GF-D8 (cell line): ENCODE measurements around the gene CNDP2.
"Not testable (repeated sequence)": the region's sequence is repeated elsewhere in the genome, so short reads cannot be mapped to it uniquely, and the experiment has no call there.

Experiments used
- DNase-seq: peaks from one replicate; lab custom pipeline; 2025; lab: John Stamatoyannopoulos, UW

CNDP2 gene

DNA sequence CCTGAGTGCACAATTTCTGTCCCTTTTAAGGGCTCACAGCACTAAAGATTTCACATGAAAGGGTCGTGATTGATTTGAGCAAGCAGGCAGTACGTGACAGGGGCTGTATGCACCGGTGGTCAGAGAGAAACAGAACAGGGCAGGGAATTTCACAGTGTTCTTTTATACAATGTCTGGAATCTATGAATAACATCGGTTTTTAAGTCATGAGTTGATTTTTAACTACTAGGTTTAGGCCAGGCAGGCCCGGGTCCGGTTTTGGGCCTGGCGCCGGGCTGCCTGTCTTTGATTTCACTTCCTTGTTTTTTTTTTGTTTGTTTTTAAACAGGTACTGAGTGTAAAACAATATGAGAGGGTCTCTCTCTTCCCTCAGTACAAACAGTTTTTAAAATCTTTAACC lies 4.6 kb downstream of the CNDP2 start:
- not testable (repeated sequence) for DNase-seq

DNA sequence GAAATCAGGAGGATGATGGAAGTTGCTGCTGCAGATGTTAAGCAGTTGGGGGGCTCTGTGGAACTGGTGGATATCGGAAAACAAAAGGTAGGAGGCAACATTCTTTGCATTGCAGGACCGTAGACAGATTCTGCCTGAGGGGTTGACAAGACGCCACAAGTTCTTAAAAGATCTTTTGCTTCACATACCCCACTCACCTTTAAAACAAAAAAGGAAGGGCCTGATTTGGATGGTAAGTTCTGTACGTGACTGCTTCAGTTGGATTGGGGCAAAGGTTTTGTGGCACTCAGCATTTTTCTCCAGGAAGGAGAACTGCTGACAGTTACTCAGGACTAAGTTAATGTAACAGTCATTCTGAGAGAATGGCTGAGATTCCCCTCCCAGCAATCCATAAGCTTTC lies 5.2 kb downstream of the CNDP2 start:
- DNase-seq: no peak

DNA sequence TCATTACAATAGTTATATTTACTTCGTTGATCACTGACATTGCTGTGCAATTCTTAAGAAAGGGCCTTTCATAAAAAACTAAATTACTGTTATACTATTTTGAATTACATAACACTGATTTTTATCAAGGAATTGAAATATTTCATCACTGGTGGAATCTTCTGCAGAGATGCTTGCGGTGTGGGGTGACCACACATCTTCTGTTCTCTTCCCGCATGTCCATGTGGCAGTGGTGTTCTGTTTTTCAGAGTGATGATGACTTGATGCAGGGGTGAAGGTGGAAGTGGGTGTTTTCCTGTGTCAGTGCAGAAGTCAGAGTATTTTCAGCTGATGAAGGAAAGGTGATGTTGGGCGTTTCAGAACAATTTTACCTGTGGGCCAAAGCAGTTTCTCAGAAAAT lies 7.0 kb downstream of the CNDP2 start:
- peak; percentile 53 for DNase-seq

DNA sequence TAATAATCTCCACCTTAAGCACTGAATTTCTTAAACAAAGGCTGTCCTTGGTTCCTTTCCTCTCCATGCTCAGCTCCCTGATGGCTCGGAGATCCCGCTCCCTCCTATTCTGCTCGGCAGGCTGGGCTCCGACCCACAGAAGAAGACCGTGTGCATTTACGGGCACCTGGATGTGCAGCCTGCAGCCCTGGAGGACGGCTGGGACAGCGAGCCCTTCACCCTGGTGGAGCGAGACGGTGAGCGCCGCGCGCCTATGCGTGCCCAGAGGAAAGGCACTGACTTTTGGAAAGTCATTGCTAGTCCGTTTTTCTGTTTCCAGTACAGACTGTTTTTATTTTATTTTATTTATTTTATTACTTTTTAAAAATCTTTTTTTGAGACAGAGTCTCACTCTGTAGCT lies 9.6 kb downstream of the CNDP2 start:
- DNase-seq: no peak

DNA sequence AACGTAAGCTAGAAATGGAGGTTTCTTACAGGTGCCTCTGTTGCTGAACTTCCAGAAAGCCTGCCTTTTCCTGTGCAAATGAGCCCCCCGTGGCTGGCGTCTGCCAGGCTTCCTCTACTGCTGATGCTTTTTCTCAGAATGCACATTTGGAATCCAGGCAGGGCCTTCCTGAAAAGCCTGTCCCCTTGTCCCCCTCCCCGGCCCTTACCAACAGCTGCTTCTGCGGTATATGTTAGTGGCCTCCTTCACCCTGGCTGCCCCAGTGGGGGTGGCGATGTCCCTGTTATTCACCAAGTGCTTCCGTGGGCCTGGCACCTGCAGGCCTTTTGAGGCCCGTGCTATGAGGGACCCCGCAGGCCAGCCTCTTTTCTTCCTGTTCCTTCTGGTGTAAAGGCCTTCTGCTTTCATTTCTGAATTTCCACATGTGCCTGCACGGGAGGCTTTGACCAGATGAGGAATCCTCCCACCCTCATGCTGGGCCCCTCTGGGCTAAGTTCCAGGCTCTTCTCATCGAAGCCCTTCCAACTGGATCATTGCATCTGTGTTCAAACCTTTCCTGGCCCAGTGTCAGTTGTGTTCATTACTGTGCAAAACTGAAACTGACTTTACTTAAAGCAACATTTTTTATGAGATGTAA lies 10.4 kb downstream of the CNDP2 start:
- DNase-seq: no peak

DNA sequence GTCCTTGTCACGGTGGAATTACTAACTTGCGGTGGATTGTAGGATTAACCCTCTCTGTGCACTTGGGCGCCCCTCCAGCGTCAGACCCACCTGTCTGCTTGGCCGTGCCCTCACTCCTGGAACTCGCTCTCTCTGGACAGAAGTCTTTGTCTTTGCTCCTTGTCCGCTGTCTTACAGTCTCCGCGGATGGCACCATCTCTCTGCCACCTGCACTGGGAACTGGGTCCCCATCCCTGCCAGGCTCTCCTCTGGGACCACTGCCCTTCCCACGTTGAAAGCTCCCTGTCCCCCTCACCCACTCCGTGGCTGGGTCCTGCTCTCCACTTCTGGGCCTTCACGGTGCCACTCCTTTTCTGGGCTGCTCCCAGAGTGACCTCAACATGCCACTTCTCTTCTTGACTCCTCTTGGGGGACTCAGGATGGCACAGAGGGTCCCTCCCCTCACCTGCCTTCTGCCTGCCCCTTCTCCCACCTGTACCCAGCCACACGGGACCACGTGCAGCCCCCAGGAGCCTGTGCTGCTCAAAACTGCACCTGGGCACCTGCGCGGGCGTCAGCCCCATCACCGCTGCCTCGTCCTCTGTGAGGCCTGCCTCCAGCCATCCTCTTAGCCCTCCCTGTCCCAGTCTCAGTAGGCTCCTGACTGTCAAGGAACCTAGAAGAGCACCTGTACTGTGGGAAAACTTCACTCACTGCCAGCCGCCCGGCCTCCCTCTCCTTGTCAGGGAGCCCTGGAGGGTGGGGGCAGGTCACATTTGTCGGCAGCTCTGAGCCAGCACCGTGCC lies 11.1 kb downstream of the CNDP2 start:
- DNase-seq: no peak

DNA sequence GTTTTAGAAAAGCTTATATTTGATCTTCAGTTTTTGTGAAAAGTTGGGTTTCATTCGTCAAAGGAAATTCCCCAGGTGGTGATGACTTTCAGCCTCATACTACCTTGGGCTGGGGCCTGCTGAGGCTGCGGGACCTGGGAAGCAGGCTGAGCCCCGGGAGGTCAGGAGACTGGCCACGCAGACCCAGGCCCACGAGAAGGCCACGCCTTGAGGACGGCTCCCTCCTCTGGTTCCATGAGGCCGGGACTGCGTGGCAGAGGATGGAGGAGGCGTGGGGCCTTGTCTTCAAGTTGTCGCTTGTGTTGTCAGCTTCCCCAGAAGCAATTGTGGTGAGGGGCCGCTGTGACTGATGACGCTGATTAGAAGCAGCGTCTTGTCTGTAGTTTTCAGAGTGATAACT lies 11.8 kb downstream of the CNDP2 start:
- DNase-seq: no peak

DNA sequence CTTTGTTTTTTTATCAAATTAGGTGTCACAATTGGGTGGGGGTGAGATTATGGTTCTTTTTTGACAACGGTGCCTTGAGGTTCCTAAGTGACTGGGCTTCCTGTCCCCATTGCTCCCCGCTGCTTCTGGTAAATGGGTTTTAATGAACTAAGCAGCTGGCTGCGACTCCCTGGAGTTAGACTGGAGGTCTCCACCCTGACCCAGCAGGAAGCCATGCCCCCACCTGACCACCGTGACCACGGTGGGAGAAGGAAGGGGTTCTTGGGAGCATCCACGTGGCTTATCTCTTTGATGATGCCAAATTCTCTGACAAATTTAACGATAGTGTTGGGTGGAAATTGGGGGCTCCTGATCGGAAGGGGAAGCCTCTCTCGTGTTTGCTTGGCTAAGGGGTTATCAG lies 12.2 kb downstream of the CNDP2 start:
- no peak for DNase-seq

DNA sequence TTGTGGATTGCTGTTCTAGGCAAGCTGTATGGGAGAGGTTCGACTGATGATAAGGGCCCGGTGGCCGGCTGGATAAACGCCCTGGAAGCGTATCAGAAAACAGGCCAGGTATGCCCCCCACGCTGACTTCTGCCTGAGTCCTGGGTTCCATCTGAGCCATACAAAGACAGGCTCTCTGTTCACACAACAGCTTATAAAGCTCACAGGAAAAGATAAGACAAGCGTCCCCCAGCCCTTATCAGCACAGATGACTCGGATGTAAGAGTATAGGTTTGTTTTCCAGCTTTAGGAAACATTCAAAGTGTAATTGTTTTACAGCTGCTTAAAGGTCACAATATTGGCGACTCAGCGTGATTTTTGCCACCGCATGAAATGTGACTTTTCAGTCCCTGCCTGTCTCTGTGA lies 12.7 kb downstream of the CNDP2 start:
- no peak for DNase-seq

DNA sequence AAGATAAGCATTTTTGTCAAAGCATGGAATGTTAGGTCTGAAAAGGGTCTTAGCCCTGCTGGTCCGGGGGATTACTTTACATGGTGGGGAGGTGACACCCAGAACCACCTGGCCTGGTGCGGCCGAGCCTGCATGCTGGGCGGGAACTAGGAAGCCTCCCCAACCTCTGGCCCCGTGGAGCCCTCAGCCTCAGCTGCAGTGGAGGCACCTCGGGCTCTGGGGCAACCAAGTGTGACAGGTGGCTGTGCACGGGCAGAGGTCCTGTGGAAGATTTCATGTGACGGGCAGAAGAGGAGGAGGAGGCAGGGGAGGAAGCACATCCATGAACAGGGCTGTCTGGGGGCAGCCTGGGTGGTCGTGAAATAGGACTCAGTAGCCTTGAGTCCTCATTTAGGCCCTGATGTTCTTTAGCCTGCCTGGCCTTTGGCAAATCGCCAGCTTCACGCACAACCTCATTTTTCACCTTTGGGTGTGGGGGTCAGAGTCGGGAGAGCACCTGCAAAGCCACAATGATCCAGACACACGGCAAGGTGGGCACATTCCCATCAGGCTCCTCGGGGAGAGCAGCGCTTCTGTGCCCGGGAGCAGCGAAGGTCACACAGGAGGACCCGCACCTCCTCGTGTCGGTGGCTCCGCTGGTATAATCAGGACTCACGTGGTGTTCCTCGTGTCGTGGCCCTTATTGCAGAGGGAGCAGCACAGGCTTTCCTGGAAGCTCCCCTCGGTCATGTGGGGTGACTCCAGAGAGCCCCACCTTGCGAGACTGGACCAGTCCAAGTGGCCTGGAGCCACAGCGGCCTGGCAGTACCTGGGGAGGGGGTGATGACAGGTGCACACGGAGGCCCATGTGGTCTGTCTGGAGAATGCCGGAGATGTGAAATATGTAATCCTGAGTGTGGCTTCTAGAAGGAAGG lies 13.9 kb downstream of the CNDP2 start:
- no peak for DNase-seq

DNA sequence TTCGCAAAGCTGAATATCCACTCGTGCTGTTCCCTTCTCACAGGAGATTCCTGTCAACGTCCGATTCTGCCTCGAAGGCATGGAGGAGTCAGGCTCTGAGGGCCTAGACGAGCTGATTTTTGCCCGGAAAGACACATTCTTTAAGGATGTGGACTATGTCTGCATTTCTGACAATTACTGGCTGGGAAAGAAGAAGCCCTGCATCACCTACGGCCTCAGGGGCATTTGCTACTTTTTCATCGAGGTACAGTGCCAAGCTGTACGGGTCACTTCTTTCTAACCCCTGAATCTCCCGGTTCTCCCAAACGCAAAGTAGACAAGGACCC lies 14.6 kb downstream of the CNDP2 start:
- no peak for DNase-seq

DNA sequence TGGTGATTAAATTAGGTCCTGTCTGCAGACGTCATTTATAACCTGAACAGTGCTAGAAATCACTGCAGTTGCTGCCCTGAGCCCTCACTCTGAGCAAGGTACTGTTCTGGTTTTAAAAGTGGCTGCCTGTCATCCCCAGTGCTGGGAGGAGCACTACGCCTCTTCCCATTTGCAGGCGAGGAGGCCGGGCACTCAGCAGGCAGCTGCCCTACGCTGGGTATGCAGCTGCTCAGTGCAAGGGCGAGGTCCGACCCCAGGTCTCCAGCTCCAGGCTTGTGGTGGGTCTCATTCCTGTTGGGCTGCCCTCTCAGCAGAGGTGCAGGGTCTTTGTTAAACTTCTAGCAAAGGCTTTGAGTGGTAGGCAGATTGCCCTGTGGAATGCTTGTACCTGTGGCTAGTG lies 15.7 kb downstream of the CNDP2 start:
- DNase-seq: no peak

DNA sequence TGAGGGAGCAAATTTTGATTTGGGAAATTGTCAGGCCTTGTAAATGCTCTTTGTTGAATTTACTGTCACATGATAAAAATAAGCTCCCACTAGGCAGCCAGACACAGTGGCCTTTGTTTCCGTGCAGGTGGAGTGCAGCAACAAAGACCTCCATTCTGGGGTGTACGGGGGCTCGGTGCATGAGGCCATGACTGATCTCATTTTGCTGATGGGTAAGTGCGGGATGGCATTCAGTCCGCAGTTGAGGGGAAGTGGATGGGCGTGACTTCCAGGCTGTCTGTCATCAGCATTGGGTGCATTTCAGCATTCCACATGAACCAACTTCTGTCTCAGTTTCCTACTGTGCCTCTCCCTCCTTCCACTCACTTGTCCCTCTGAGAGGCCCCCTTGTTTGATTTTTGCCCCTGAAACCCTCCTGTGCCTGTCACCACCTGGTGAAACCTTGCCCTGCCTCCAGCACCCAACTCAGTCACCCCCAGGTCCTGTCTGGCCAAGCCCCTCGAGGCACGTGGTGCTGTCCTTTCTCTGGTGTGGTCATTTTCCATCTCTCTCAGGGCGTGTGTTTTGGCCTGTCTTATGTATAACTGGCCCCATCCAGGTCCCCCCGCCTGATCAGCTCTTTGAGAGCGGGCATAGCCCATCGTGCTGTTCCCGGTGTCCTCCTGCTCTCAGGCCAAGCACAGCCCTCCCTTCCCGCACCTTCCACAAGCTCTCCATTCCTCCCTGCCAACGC lies 16.3 kb downstream of the CNDP2 start:
- DNase-seq: no peak

DNA sequence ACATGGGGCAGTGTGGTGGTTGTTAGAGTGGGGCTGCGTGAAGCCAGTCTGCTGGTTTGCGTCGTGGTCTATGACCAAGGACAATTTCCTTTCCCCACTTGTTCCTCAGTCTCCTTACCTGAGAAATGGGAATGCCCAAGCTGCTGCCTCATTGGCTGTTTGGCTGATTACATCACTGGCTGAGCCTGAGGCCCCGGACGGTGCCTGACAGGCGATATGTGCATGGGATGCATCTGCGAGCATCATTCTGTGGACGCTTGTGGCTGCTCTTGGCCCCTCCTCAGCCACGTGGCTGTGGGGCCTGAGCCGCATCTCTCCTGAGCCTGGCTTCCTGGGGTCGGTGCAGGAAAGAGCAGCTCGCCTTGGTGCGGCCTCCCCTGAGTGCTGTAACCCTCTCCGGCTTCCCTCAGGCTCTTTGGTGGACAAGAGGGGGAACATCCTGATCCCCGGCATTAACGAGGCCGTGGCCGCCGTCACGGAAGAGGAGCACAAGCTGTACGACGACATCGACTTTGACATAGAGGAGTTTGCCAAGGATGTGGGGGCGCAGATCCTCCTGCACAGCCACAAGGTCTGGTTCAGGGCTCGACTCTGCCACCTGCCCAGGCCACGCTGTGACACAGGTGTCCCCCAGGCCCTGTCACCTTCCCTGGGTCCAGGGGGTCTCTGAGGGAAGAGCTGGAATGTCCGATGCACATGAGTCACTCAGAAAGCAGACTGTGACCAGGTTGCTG lies 17.2 kb downstream of the CNDP2 start:
- DNase-seq: no peak

DNA sequence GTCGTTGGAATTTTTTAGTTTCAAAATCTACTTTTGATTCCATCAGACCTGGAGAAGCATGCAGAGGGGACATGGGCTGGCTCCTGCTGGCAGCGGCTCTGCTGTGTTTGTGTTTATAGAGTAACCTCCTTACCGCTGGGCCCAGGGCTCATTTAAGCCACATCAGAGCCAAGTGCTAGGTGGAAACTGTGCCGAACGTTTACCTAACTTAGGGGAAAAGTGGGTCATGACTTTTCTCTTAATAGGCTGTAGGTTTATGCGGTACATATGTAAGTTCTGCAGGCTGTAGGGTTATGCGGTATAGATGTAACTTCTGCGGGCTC lies 17.7 kb downstream of the CNDP2 start:
- DNase-seq: no peak

DNA sequence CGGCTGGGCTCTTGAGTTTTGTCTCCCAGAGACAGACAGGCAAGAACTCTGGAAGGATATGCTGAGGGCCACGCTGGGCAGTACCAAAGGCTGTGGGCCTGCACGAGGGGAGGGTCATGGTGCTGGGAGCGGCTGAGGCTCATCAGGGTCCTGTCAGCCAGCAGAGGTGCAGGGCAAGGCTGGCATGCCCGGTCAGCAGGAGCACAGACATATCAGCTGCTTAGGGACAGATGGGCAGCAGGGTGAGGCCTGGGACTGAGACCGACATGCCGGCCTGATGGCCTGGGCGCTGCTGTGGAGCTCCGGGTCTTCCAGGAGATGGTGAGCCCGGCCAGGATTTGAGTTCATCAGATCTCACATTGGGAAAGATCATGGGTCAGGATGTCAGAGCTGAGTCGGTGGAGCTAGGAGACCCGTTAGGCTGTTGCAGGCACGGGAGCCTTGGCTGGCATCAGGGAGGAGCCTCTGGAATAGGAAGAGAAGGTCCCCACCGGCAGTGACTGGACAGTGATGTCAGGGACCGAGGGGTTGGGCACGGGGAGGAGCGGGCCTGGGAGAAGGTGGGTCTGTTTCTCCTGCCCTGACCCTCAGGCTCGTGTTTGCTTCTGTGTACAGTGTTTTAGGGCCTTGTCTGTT lies 18.8 kb downstream of the CNDP2 start:
- no peak for DNase-seq

DNA sequence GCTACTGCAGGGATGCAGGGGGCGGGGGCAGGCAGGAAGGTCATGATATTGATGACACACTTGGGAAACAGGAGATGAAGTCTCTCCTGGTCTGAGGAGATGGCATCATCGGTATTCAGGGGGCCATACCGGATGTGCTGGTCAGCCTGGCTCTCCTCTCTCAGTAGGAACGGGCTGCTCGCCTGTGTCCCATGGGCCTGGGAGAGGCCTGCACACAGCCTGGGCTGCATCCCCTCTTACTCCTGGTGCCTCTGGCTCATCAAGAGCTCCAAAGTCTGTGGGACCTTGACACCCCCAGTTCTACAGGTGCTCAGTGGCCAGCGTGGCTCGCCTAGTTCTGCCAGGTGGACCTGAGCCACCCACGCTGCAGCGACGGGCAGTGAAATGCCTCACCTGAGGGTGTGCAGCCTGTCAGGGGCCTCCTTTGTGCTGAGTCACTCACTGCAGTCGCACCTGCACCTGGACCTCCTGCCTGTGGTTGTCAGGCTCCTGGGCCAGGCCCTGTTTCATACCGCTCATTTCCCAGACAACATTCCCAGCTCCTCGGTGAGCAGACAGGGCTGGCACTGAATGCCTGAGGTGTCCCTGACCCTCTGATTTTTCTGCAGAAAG lies 19.6 kb downstream of the CNDP2 start:
- no peak for DNase-seq

DNA sequence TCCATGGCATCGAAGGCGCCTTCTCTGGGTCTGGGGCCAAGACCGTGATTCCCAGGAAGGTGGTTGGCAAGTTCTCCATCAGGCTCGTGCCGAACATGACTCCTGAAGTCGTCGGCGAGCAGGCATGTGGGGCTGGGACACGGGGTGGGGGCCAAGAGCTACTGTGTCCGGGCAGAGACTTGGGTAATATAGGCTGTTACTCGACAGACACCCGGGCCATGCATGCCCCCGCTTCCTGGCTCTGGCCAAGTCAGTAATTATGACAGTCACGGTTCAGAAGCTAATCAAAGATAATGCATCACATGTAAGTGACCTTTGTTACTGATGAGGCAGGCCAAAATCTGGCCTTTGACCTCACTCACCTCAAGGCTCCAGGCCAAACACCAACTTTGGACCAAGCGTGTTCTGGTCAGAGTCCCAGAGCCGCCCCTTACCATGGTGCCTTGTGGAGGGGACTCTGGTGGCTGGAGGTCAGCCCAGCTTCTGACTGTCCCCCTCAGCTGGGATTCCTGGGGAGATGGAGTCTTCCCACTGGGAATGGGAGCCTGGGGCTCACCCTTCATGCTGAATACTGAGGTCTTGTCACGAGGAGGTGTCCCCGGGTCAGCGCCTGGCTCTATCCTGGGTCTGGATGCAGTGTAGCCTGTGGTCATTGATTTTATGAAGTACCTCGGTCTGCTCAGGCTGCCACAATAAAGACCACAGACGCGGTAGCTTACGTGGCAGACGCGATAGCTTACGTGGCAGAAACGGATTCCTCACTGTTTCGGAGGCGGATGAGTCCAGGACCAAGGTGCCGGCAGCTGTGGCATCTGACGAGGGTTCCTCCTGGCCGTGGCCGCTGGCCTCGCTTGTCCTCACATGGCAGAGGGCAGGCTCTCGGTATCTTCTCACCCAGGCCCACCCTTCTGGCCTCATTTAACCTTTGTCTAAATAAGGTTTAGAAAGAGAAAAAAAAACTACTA lies 20.4 kb downstream of the CNDP2 start:
- DNase-seq: no peak

DNA sequence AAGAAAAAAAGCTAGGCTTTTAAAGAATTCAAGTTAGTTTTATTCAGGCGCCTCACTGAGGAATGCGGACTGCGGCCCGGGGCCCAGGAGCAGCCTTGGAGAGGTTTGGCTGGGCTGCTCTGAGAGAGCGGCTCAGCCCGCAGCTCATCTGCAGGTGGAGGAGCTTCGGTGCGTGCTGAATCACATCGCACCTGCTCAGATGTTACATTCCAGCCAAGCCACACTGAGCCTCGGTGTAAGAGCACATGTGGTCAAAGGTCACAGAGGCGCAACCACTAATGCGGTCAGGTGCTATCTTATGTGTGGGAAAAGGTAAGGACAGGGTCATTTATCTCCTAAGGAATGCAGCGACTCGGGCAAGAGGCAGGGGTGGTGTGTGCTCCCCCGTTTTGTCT lies 21.1 kb downstream of the CNDP2 start:
- DNase-seq: no peak
